ENCODE data around the gene TRAPPC2B. TPM values are rescaled to one million over a fixed set of nuclear protein-coding genes. Genes with fewer than 3 reads are reported as not detected.

Gene TRAPPC2B
- total RNA-seq: 10 to 100 TPM in 3 of 4 donors, 1 to 10 TPM in 1; 4.8 to 20.6 (median 18.8) TPM

DNA sequence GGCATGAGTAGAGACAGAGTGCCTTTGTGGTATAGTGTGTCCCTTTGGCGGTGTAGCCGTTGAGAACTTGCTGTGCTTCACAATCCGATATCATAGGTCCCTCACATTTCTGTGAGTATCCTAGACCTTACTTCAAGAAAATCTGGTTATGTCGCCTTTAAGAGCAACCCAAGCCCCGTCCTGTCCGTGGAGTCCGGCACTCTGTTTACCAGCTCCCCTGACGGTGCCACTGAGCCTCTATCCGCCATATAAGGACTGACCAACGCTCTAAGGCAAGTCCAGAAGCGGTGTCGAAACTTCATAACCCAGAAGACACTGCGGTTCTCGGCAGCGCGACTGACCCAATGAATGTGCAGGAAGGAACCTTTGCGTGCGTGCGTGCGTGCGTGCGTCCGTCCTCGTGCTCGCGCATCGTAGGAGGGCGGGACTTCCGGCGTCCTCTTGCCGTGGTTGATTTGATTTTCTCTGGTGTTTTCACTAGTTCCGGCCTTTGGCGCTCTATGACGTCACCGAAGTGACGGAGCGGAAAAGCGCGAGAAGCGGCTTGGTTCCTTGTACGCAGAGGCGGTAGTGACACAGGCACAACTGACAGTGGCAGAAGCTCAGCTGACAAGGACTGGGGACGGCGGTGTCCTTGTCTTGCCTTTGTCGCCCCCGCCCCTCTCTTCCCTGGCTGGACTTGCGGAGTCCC lies at the start of gene TRAPPC2B, which contains the start of gene ZNF547:
Gene TRAPPC2B (plus strand): TSS at position 555 of the 691 bp plus-strand sequence. CDS start 1,283 bp downstream, outside the sequence.
Gene ZNF547 (plus strand): TSS at position 555 of the 691 bp plus-strand sequence. CDS start 5,005 bp downstream, outside the sequence.
- H3K4me1 ChIP-seq: peaks cover 0 to 19% (median 7%) of the 10 kb centered on the region in 4 donors
- DNase-seq (ENCODE audit: low spot score in 2 of 2): peak; percentile 93 to 97
- peak within 1 kb of the TSS; percentile 68 to 79 (median 76) for H3K4me3 ChIP-seq
- H3K27me3 ChIP-seq: no peaks in the 10 kb centered on the region
- H3K9me3 ChIP-seq: peaks cover 0 to 94% (median 12%) of the 10 kb centered on the region in 4 donors
- WGBS, 2 donors: 1 to 2% methylated on average over 42 to 43 of the region's 47 CpGs
- peaks cover 0 to 55% (median 0%) of the 10 kb centered on the region in 3 donors for H3K36me3 ChIP-seq
- H3K27ac ChIP-seq: peak within 1 kb of the TSS; percentile 83 to 94 (median 92)
- TF ChIP-seq, protein P1, sequence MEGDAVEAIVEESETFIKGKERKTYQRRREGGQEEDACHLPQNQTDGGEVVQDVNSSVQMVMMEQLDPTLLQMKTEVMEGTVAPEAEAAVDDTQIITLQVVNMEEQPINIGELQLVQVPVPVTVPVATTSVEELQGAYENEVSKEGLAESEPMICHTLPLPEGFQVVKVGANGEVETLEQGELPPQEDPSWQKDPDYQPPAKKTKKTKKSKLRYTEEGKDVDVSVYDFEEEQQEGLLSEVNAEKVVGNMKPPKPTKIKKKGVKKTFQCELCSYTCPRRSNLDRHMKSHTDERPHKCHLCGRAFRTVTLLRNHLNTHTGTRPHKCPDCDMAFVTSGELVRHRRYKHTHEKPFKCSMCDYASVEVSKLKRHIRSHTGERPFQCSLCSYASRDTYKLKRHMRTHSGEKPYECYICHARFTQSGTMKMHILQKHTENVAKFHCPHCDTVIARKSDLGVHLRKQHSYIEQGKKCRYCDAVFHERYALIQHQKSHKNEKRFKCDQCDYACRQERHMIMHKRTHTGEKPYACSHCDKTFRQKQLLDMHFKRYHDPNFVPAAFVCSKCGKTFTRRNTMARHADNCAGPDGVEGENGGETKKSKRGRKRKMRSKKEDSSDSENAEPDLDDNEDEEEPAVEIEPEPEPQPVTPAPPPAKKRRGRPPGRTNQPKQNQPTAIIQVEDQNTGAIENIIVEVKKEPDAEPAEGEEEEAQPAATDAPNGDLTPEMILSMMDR (IDR thresholded peaks at IDR 0.05): no peak
- TF ChIP-seq POLR2A (IDR thresholded peaks at IDR 0.05) (peak in 1 of 2 donors; percentile 55), EP300 (IDR thresholded peaks at IDR 0.05) (peak; percentile 87 to 96)

DNA sequence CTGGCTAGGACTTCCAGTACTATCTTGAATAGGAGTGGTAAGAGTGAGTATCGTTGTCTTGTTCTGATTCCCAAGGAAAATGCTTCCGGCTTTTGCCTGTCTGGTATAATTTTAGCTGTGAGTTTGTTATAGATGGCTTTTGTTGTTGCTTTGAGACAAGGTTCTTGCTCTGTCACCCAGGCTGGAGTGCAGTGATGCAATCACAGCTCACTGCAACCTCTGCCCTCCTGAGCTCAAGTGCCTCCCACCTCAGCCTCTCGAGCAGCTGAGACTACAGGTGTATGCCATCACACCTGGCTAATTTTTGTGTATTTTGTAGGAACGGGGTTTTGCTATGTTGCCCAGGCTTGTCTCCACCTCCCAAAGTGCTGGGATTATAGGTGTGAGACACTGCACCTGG lies 49.2 kb upstream of the TRAPPC2B start:
- Histone ChIP-seq H3K4me3 (no peak overlapping the region), H3K9me3 (peaks cover 0 to 15% (median 0%) of the 10 kb centered on the region in 4 donors), H3K4me1 (no peaks in the 10 kb centered on the region), H3K27ac (no peak overlapping the region), H3K36me3 (no peaks in the 10 kb centered on the region), H3K27me3 (peaks cover 0 to 5% of the 10 kb centered on the region in 2 donors)
- no peak for TF ChIP-seq EP300 (IDR thresholded peaks at IDR 0.05)
- TF ChIP-seq, protein P1 (IDR thresholded peaks at IDR 0.05): no peak
- no peak for TF ChIP-seq POLR2A (IDR thresholded peaks at IDR 0.05)
- DNase-seq (ENCODE audit: low spot score in 2 of 2): no peak
- 68 to 77% methylated on average over 4 of the region's 4 CpGs for whole genome bisulfite sequencing, 2 donors

DNA sequence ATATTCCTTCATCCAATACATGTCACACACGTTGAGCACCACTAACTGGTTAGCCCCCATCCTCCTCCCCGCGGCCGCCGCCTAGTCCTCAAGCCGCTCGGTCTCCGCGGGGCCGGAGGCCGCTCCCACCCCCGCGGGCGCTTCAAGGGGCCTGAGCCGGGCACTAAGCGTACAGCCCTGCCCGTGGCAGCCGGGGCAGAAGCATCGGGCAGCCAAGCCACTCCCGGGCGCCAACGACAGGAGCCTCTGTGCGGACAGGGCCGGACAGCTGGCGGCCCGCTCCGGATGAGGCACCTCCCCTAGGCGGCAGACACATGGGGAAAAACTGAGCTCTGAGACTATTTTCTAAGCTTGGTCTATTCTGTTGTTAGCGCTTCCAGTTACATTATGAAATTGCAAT lies 45.8 kb upstream of the TRAPPC2B start:
- no peak overlapping the region for H3K4me3 ChIP-seq
- WGBS, 2 donors: 7 to 10% methylated on average over 24 to 25 of the region's 29 CpGs

DNA sequence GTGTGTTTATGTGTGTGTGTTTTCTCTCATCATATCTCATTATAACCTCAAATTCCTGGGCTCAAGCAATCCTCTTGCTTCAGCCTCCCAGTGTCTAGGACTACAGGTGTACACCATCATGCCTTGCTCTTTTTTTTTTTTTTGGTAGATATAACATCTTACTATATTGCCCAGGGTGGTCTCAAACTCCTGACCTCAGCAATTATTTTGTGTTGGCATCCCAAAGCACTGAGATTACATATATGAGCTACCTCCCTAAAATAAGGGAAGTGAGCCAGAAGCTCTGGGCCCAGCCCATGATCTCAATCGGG lies 43.5 kb upstream of the TRAPPC2B start:
- peak overlapping the region; percentile 52 to 83 (median 66) for H3K4me3 ChIP-seq
- peaks cover 0 to 5% of the 10 kb centered on the region in 2 donors for H3K27me3 ChIP-seq
- TF ChIP-seq POLR2A (IDR thresholded peaks at IDR 0.05): no peak
- no peak for TF ChIP-seq EP300 (IDR thresholded peaks at IDR 0.05)
- TF ChIP-seq, protein P1 (IDR thresholded peaks at IDR 0.05): no peak
- peaks cover 0 to 20% (median 13%) of the 10 kb centered on the region in 4 donors for H3K4me1 ChIP-seq
- peaks cover 0 to 35% (median 7%) of the 10 kb centered on the region in 3 donors for H3K36me3 ChIP-seq
- WGBS, 2 donors: 0% methylated on average over 1 of the region's 1 CpG
- peak overlapping the region; percentile 53 to 88 (median 75) for H3K27ac ChIP-seq
- no peak for DNase-seq (ENCODE audit: low spot score in 2 of 2)
- peaks cover 0 to 51% (median 5%) of the 10 kb centered on the region in 4 donors for H3K9me3 ChIP-seq

More for the DNA sequence above, 45.8 kb upstream of the TRAPPC2B start:
- DNase-seq (ENCODE audit: low spot score in 2 of 2): no peak
- TF ChIP-seq, protein P1 (IDR thresholded peaks at IDR 0.05): no peak
- TF ChIP-seq POLR2A (IDR thresholded peaks at IDR 0.05) (no peak), EP300 (IDR thresholded peaks at IDR 0.05) (no peak)
- H3K9me3 ChIP-seq: peaks cover 0 to 29% (median 0%) of the 10 kb centered on the region in 4 donors
- peaks cover 0 to 11% (median 0%) of the 10 kb centered on the region in 3 donors for H3K36me3 ChIP-seq
- H3K27ac ChIP-seq: no peak overlapping the region
- peaks cover 0 to 5% of the 10 kb centered on the region in 2 donors for H3K27me3 ChIP-seq
- H3K4me1 ChIP-seq: peaks cover 0 to 20% (median 13%) of the 10 kb centered on the region in 4 donors

Data from tibial nerve (tissue), 4 donors.